Activated T-cell treated with anti-CD3 and anti-CD28 coated beads for 24 hours (primary cell): Measurements from ENCODE around the gene LRPPRC.
"Not testable (repeated sequence)": the region's sequence is repeated elsewhere in the genome, so short reads cannot be mapped to it uniquely, and the experiment has no call there.

Experiments used
- DNase-seq: peaks from one replicate; pipeline ENCODE4 v3.0.0-alpha.2; 2020; ENCODE audit warnings: low read depth

Gene LRPPRC

GRCh38 chr2:43977677-43978375, 18.0 kb downstream of the LRPPRC start:
- DNase-seq = no peak

- DNase-seq = no peak
Measured at GRCh38 chr2:43960921-43961320, 34.9 kb downstream of the LRPPRC start.

- no peak for DNase-seq
Measured at GRCh38 chr2:43958397-43959275, 37.2 kb downstream of the LRPPRC start.

GRCh38 chr2:43950383-43951008, 45.3 kb downstream of the LRPPRC start:
- DNase-seq = no peak

GRCh38 chr2:43948370-43948769, 47.4 kb downstream of the LRPPRC start:
- no peak for DNase-seq

- no peak for DNase-seq
Measured at GRCh38 chr2:43946685-43947084, 49.1 kb downstream of the LRPPRC start.

- DNase-seq = no peak
Measured at GRCh38 chr2:43945439-43945838, 50.4 kb downstream of the LRPPRC start.

GRCh38 chr2:43944915-43945314, 50.9 kb downstream of the LRPPRC start:
- no peak for DNase-seq

GRCh38 chr2:43943809-43944452, 51.9 kb downstream of the LRPPRC start:
- no peak for DNase-seq

GRCh38 chr2:43943323-43943722, 52.5 kb downstream of the LRPPRC start:
- no peak for DNase-seq

GRCh38 chr2:43942881-43943280, 52.9 kb downstream of the LRPPRC start:
- DNase-seq = no peak

GRCh38 chr2:43941966-43942365, 53.8 kb downstream of the LRPPRC start:
- no peak for DNase-seq

- DNase-seq = no peak
Measured at GRCh38 chr2:43941359-43941758, 54.4 kb downstream of the LRPPRC start.

GRCh38 chr2:43939695-43940256, 56.0 kb downstream of the LRPPRC start:
- DNase-seq = no peak

- DNase-seq = no peak
Measured at GRCh38 chr2:43937269-43937820, 58.4 kb downstream of the LRPPRC start.

- no peak for DNase-seq
Measured at GRCh38 chr2:43934567-43934966, 61.2 kb downstream of the LRPPRC start.

- no peak for DNase-seq
Measured at GRCh38 chr2:43931293-43931692, 64.5 kb downstream of the LRPPRC start.

- DNase-seq = no peak
Measured at GRCh38 chr2:43927442-43927841, 68.3 kb downstream of the LRPPRC start.

- no peak for DNase-seq
Measured at GRCh38 chr2:43925431-43925830, 70.4 kb downstream of the LRPPRC start.

- no peak for DNase-seq
Measured at GRCh38 chr2:43924463-43924862, 71.3 kb downstream of the LRPPRC start.

- DNase-seq = not testable (repeated sequence)
Measured at GRCh38 chr2:43911136-43911790, 84.5 kb downstream of the LRPPRC start.
